Gastrocnemius medialis (tissue), 4 donors: ENCODE data around the gene RETREG1.
A peak's percentile ranks its signal among the peaks of the same experiment; 100 is the strongest.

ENCODE experiments used
- CTCF ChIP-seq, 5 experiments: fragments of 450-650 bp in 3 of 5; fragments of 200-600 bp in 2 of 5; sonication (generic) in 2 of 5; IDR thresholded peaks in 4 of 5; conservative IDR thresholded peaks in 1 of 5; 1 replicate in 4 of 5; 2 replicates in 1 of 5; pipeline ENCODE4 v1.5.1; 2016 to 2019; ENCODE audit warnings: antibody characterized with exemption in 5 of 5, mild to moderate bottlenecking in 3 of 5, moderate library complexity in 3 of 5
- POLR2A ChIP-seq, 2 donors: fragments of 450-650 bp; IDR thresholded peaks; one replicate each; pipeline ENCODE4 v1.6.1; 2017; ENCODE audit warnings: antibody characterized with exemption in 2 of 2, mild to moderate bottlenecking in 2 of 2, moderate library complexity in 2 of 2

- TF ChIP-seq CTCF (IDR thresholded peaks at IDR 0.05 in 4 of 5, conservative IDR thresholded peaks at IDR 0.05 in 1 of 5) (peak in 3 of 5 experiments; percentile 29 to 50 (median 35)), POLR2A (IDR thresholded peaks at IDR 0.05) (no peak)
These were observed 31.6 kb downstream of the RETREG1 start for GRCh38 chr5:16585041-16585667.
